ENCODE results near the gene ORC1. TPM values are rescaled to one million over a fixed set of nuclear protein-coding genes. Genes with fewer than 3 reads are reported as not detected.

ORC1 gene
- total and polyA plus RNA-seq, 2 of the 8 experiments (the other 6 are each of a cell fraction or from before 2014, with no cell fraction given), result 36.9 to 49.0 TPM

GRCh38 chr1:52404975-52405338 lies 734 bp upstream of the ORC1 start:
- Histone ChIP-seq H3K79me1 (ENCODE audit: low read depth, low read length) (0 out of 2 replicates have a peak, but pooled peaks cover 2% of the 10 kb centered on the region), H3K4me2 (ENCODE audit: insufficient read depth in 1 of 2, low read depth in 2 of 2, low read length in 2 of 2) (peak overlapping the region; percentile 71 to 82), H3K9me3 (ENCODE audit: insufficient read depth in 2 of 2, low read depth in 1 of 2, low read length in 1 of 2) (no peaks in the 10 kb centered on the region), H3K27ac (ENCODE audit: low read depth, low read length) (peak overlapping the region; percentile 97), H2BK20ac (ENCODE audit: low read length) (no peak overlapping the region), H3K4me3 (ENCODE audit: extremely low read depth in 1 of 4, insufficient read depth in 2 of 4, low read depth in 3 of 4, low read length in 4 of 4) (peak overlapping the region; percentile 89 to 94 (median 91)), H2BK5ac (ENCODE audit: low read depth, low read length) (peak overlapping the region; percentile 97; the same call in 1 of the 2 replicates), H4K8ac (ENCODE audit: extremely low read depth, insufficient read depth, low read length) (peak overlapping the region; percentile 88; the same call in 1 of the 2 replicates), H4K5ac (ENCODE audit: insufficient read length, low read depth, low read length) (no peak overlapping the region), H3K9ac (replicated peaks in 1 of 4; ENCODE audit: extremely low read depth in 1 of 4, low read depth in 3 of 4, low read length in 3 of 4) (peak overlapping the region; percentile 89 to 98 (median 96)), H2AFZ (ENCODE audit: low read length) (no peak overlapping the region), H3K14ac (ENCODE audit: insufficient read length) (no peak overlapping the region), H3K56ac (replicated peaks; ENCODE audit: insufficient read length, low read depth, low read length) (peak overlapping the region; percentile 59), H2BK120ac (replicated peaks; ENCODE audit: low read depth, low read length) (no peak overlapping the region), H3K27me3 (replicated peaks in 1 of 4; ENCODE audit: control insufficient read depth in 3 of 4, extremely low read depth in 1 of 4, insufficient read depth in 3 of 4, low read length in 3 of 4) (no peaks in the 10 kb centered on the region), H2AK5ac (ENCODE audit: low read depth, low read length) (no peak overlapping the region; the same call in 1 of the 2 replicates), H3K79me2 (ENCODE audit: control insufficient read depth in 1 of 2, insufficient read depth in 2 of 2, low read length in 2 of 2) (peaks cover 5 to 64% of the 10 kb centered on the region in 2 experiments; a peak in 3 of 4 replicates), H2BK12ac (ENCODE audit: low read depth, low read length) (no peak overlapping the region; the same call in 1 of the 2 replicates), H2BK15ac (ENCODE audit: low read length) (no peak overlapping the region), H3K23ac (ENCODE audit: insufficient read length) (no peak overlapping the region), H3K4ac (replicated peaks; ENCODE audit: insufficient read length, low read depth, low read length) (no peak overlapping the region), H3K4me1 (replicated peaks in 1 of 4; ENCODE audit: control insufficient read depth in 3 of 4, insufficient read depth in 4 of 4, low read length in 3 of 4) (peaks cover 0 to 7% (median 0%) of the 10 kb centered on the region in 4 experiments; a peak in 1 of 7 replicates), H3K36me3 (ENCODE audit: control insufficient read depth in 2 of 4, insufficient read depth in 4 of 4, low read length in 3 of 4) (peaks cover 20 to 50% (median 45%) of the 10 kb centered on the region in 4 experiments), H4K91ac (replicated peaks; ENCODE audit: insufficient read length, low read length) (peak overlapping the region; percentile 5), H3K23me2 (ENCODE audit: low read depth, low read length) (peaks cover 5% of the 10 kb centered on the region; the same call in 1 of the 2 replicates), H3K18ac (ENCODE audit: extremely low read depth, low read length) (no peak overlapping the region), H4K20me1 (replicated peaks in 1 of 2; ENCODE audit: control insufficient read depth in 1 of 2, insufficient read depth in 2 of 2, low read length in 2 of 2) (peaks cover 5 to 7% of the 10 kb centered on the region in 2 experiments)
- FAIRE-seq (no peak), DNase-seq (ENCODE audit: low read depth in 1 of 2, low spot score in 2 of 2) (no peak)
- 9% methylated on average over 8 of the region's 8 CpGs; no CpG with 5 or more reads in 1 of the 2 experiments for WGBS, 2 experiments (ENCODE audit: extremely low coverage in 1 of 2, insufficient coverage in 1 of 2, insufficient read length in 1 of 2, insufficient replicate concordance in 2 of 2, low coverage in 1 of 2, low lambda C conversion rate in 2 of 2, missing lambda C conversion rate in 1 of 2)
- CTCF ChIA-PET (ENCODE audit: partially characterized antibody), result interaction anchor here (0.6 to 1.8 kb wide), 8 partner anchors 11 to 365 kb away, joined by 3 to 5 read pairs (median 4); no protein-coding TSS in a partner anchor
- TF ChIP-seq POU5F1 (IDR thresholded peaks at IDR 0.05; ENCODE audit: low read depth, low read length) (no peak), YY1 (IDR thresholded peaks at IDR 0.05; ENCODE audit: low read depth, low read length) (no peak), CEBPB (IDR thresholded peaks at IDR 0.05; ENCODE audit: low read depth, low read length) (no peak), SIN3A (conservative IDR thresholded peaks at IDR 0.05 in 1 of 2, IDR thresholded peaks at IDR 0.05 in 1 of 2; ENCODE audit: low read depth in 1 of 2, low read length in 2 of 2) (0 out of 4 replicates have a peak, but pooled peaks have one; percentile 0 to 5)
- POLR2A ChIA-PET (ENCODE audit: partially characterized antibody), result interaction anchor here (0.7 to 9.8 kb wide), 30 partner anchors 11 to 571 kb away, joined by 3 to 82 read pairs (median 4); partner anchors contain the start of genes BTF3L4, CC2D1B, TUT4 and TXNDC12
